BLaER1 treated with 17β-estradiol and CSF1 and Interleukin-3, amounts not matched to agents 10 nM and 100 nM (cell line): ENCODE data around the gene MAP2.
A peak's percentile ranks its signal among the peaks of the same experiment; 100 is the strongest.

Experiments
- H3K27ac ChIP-seq, 11 experiments: shearing (Covaris generic); formaldehyde crosslinking; 2 replicates each; pipeline ENCODE4 v1.8.1; 2022
- H3K27me3 ChIP-seq, 11 experiments: shearing (Covaris generic); formaldehyde crosslinking; 2 replicates each; pipeline ENCODE4 v1.8.1; 2022
- H3K36me3 ChIP-seq, 11 experiments: shearing (Covaris generic); formaldehyde crosslinking; 2 replicates each; pipeline ENCODE4 v1.8.1; 2022
- H3K4me1 ChIP-seq, 10 experiments: shearing (Covaris generic); formaldehyde crosslinking; 2 replicates each; pipeline ENCODE4 v1.8.1; 2022
- H3K4me2 ChIP-seq, 11 experiments: shearing (Covaris generic); formaldehyde crosslinking; 2 replicates each; pipeline ENCODE4 v1.8.1; 2022
- H3K4me3 ChIP-seq, 10 experiments: shearing (Covaris generic); formaldehyde crosslinking; 2 replicates each; pipeline ENCODE4 v1.8.1; 2022
- H3K9ac ChIP-seq, 11 experiments: shearing (Covaris generic); formaldehyde crosslinking; 2 replicates each; pipeline ENCODE4 v1.8.1; 2022
- H3K9me3 ChIP-seq, 11 experiments: shearing (Covaris generic); formaldehyde crosslinking; replicated peaks in 1 of 11; 2 replicates each; pipeline ENCODE4 v1.8.1; 2022
- H4K20me1 ChIP-seq, 11 experiments: shearing (Covaris generic); formaldehyde crosslinking; 2 replicates each; pipeline ENCODE4 v1.8.1; 2022
- Cebpa-rat ChIP-seq, 11 experiments: shearing (Covaris generic); IDR thresholded peaks; 2 replicates each; pipeline ENCODE4 v1.8.1; 2022

Gene MAP2

GRCh38 chr2:209423562-209424198 is at the start of gene MAP2:
TSS of gene MAP2 (plus strand) at chr2:209424047. CDS start at chr2:209653171, 229,124 bp downstream.
- Histone ChIP-seq H3K4me2 (peak within 1 kb of the TSS; percentile 92 to 99 (median 98)), H3K36me3 (no peaks in the 10 kb centered on the region), H3K27ac (peak within 1 kb of the TSS in 9 of 11 experiments; percentile 36 to 68 (median 47); a peak in 18 of 22 replicates), H3K9ac (peak within 1 kb of the TSS; percentile 58 to 81 (median 71)), H3K27me3 (no peaks in the 10 kb centered on the region), H4K20me1 (no peaks in the 10 kb centered on the region), H3K4me3 (peak within 1 kb of the TSS; percentile 55 to 92 (median 81)), H3K9me3 (no peaks in the 10 kb centered on the region), H3K4me1 (peaks cover 13 to 23% (median 17%) of the 10 kb centered on the region in 10 experiments; a peak in 19 of 20 replicates)
- TF ChIP-seq Cebpa-rat (IDR thresholded peaks at IDR 0.05): no peak

- Histone ChIP-seq H3K4me2 (no peak overlapping the region), H3K27me3 (peaks cover 0 to 43% (median 0%) of the 10 kb centered on the region in 11 experiments; a peak in 6 of 22 replicates), H3K4me1 (peaks cover 0 to 27% (median 7%) of the 10 kb centered on the region in 10 experiments; a peak in 9 of 20 replicates), H4K20me1 (no peaks in the 10 kb centered on the region), H3K27ac (no peak overlapping the region), H3K9ac (no peak overlapping the region), H3K9me3 (peaks cover 0 to 78% (median 16%) of the 10 kb centered on the region in 11 experiments; a peak in 15 of 22 replicates), H3K4me3 (no peak overlapping the region), H3K36me3 (no peaks in the 10 kb centered on the region)
- TF ChIP-seq Cebpa-rat (IDR thresholded peaks at IDR 0.05): no peak
These were observed 47.2 kb upstream of the MAP2 start for GRCh38 chr2:209376686-209377085.

- TF ChIP-seq Cebpa-rat (IDR thresholded peaks at IDR 0.05): no peak
- no peak overlapping the region for H3K9ac ChIP-seq
- H3K9me3 ChIP-seq: peaks cover 0 to 42% (median 12%) of the 10 kb centered on the region in 11 experiments; a peak in 12 of 22 replicates
- H4K20me1 ChIP-seq: no peaks in the 10 kb centered on the region
- H3K27me3 ChIP-seq: peaks cover 0 to 59% (median 0%) of the 10 kb centered on the region in 11 experiments; a peak in 6 of 22 replicates
- no peak overlapping the region for H3K4me3 ChIP-seq
- peaks cover 0 to 38% (median 12%) of the 10 kb centered on the region in 10 experiments; a peak in 9 of 20 replicates for H3K4me1 ChIP-seq
- H3K27ac ChIP-seq: no peak overlapping the region
- no peaks in the 10 kb centered on the region for H3K36me3 ChIP-seq
- H3K4me2 ChIP-seq: peak overlapping the region in 6 of 11 experiments; percentile 17 to 68 (median 56); a peak in 9 of 22 replicates
These were observed 43.6 kb upstream of the MAP2 start for GRCh38 chr2:209380293-209380692.

GRCh38 chr2:209381091-209381490 is 42.8 kb upstream of the MAP2 start:
- Histone ChIP-seq H3K36me3 (no peaks in the 10 kb centered on the region), H3K9me3 (peaks cover 0 to 34% (median 7%) of the 10 kb centered on the region in 11 experiments; a peak in 12 of 22 replicates), H4K20me1 (no peaks in the 10 kb centered on the region), H3K4me2 (peak overlapping the region in 4 of 11 experiments; percentile 53 to 61 (median 60); a peak in 7 of 22 replicates), H3K27me3 (peaks cover 0 to 61% (median 0%) of the 10 kb centered on the region in 11 experiments; a peak in 6 of 22 replicates), H3K4me3 (no peak overlapping the region), H3K27ac (no peak overlapping the region), H3K4me1 (peaks cover 0 to 38% (median 12%) of the 10 kb centered on the region in 10 experiments; a peak in 9 of 20 replicates), H3K9ac (no peak overlapping the region)
- TF ChIP-seq Cebpa-rat (IDR thresholded peaks at IDR 0.05): no peak

- Histone ChIP-seq H3K4me1 (peaks cover 0 to 33% (median 12%) of the 10 kb centered on the region in 10 experiments; a peak in 9 of 20 replicates), H3K27ac (no peak overlapping the region; a peak in 1 of 22 replicates), H3K4me2 (peak overlapping the region in 5 of 11 experiments; percentile 7 to 57 (median 48); a peak in 9 of 22 replicates), H3K4me3 (no peak overlapping the region), H3K27me3 (peaks cover 0 to 51% (median 0%) of the 10 kb centered on the region in 11 experiments; a peak in 6 of 22 replicates), H3K9ac (no peak overlapping the region), H3K36me3 (no peaks in the 10 kb centered on the region), H3K9me3 (peaks cover 0 to 27% (median 8%) of the 10 kb centered on the region in 11 experiments; a peak in 19 of 22 replicates), H4K20me1 (no peaks in the 10 kb centered on the region)
- TF ChIP-seq Cebpa-rat (IDR thresholded peaks at IDR 0.05): no peak
These were observed 41.1 kb upstream of the MAP2 start for GRCh38 chr2:209382775-209383174.

- no peak for TF ChIP-seq Cebpa-rat (IDR thresholded peaks at IDR 0.05)
- no peaks in the 10 kb centered on the region for H3K36me3 ChIP-seq
- peaks cover 0 to 33% (median 12%) of the 10 kb centered on the region in 10 experiments; a peak in 9 of 20 replicates for H3K4me1 ChIP-seq
- H3K9me3 ChIP-seq: peaks cover 0 to 25% (median 8%) of the 10 kb centered on the region in 11 experiments; a peak in 19 of 22 replicates
- H3K4me2 ChIP-seq: peak overlapping the region in 6 of 11 experiments; percentile 7 to 57 (median 46); a peak in 10 of 22 replicates
- no peak overlapping the region for H3K4me3 ChIP-seq
- no peaks in the 10 kb centered on the region for H4K20me1 ChIP-seq
- H3K27ac ChIP-seq: no peak overlapping the region; a peak in 1 of 22 replicates
- no peak overlapping the region for H3K9ac ChIP-seq
- peaks cover 0 to 46% (median 0%) of the 10 kb centered on the region in 11 experiments; a peak in 6 of 22 replicates for H3K27me3 ChIP-seq
These were observed 40.6 kb upstream of the MAP2 start for GRCh38 chr2:209383212-209383611.

GRCh38 chr2:209387389-209387788 is 36.5 kb upstream of the MAP2 start:
- Histone ChIP-seq H3K4me1 (peaks cover 0 to 16% (median 5%) of the 10 kb centered on the region in 10 experiments; a peak in 8 of 20 replicates), H3K9me3 (peaks cover 0 to 12% (median 7%) of the 10 kb centered on the region in 11 experiments; a peak in 19 of 22 replicates), H3K27ac (no peak overlapping the region), H3K4me3 (no peak overlapping the region), H4K20me1 (no peaks in the 10 kb centered on the region), H3K9ac (no peak overlapping the region), H3K36me3 (no peaks in the 10 kb centered on the region), H3K4me2 (no peak overlapping the region), H3K27me3 (peaks cover 0 to 23% (median 0%) of the 10 kb centered on the region in 11 experiments; a peak in 4 of 22 replicates)
- no peak for TF ChIP-seq Cebpa-rat (IDR thresholded peaks at IDR 0.05)

GRCh38 chr2:209388446-209389037 is 35.3 kb upstream of the MAP2 start:
- Histone ChIP-seq H3K27ac (no peak overlapping the region), H3K9me3 (peaks cover 0 to 12% (median 7%) of the 10 kb centered on the region in 11 experiments; a peak in 19 of 22 replicates), H3K36me3 (no peaks in the 10 kb centered on the region), H3K4me2 (no peak overlapping the region), H3K27me3 (peaks cover 0 to 15% (median 0%) of the 10 kb centered on the region in 11 experiments; a peak in 4 of 22 replicates), H3K4me1 (peaks cover 0 to 5% (median under 1%) of the 10 kb centered on the region in 10 experiments; a peak in 8 of 20 replicates), H3K9ac (no peak overlapping the region), H4K20me1 (no peaks in the 10 kb centered on the region), H3K4me3 (no peak overlapping the region)
- no peak for TF ChIP-seq Cebpa-rat (IDR thresholded peaks at IDR 0.05)
